Left ventricle myocardium inferior (tissue), 1 donor: Measurements from ENCODE around the gene NCLN. TPM values are rescaled to one million over a fixed set of nuclear protein-coding genes. Genes with fewer than 3 reads are reported as not detected.
A peak's percentile ranks its signal among the peaks of the same experiment; 100 is the strongest.

Source experiments
- DNase-seq: peaks from one replicate; pipeline ENCODE4 v3.0.0-alpha.2; 2020
- H3K27ac ChIP-seq: fragments of 200-600 bp; replicated peaks from 2 replicates; pipeline ENCODE4 v1.8.0; 2021
- H3K27me3 ChIP-seq: fragments of 200-600 bp; 2 replicates; pipeline ENCODE4 v1.8.0; 2021; ENCODE audit warnings: low read depth
- H3K36me3 ChIP-seq: fragments of 200-600 bp; 2 replicates; pipeline ENCODE4 v1.8.0; 2021
- H3K4me1 ChIP-seq: fragments of 200-600 bp; 2 replicates; pipeline ENCODE4 v1.8.0; 2021
- H3K4me3 ChIP-seq: fragments of 200-600 bp; 2 replicates; pipeline ENCODE4 v1.8.0; 2021; ENCODE audit warnings: mild to moderate bottlenecking, moderate library complexity
- H3K9me3 ChIP-seq: fragments of 200-600 bp; replicated peaks from 2 replicates; pipeline ENCODE4 v1.8.0; 2021
- CTCF ChIP-seq: fragments of 200-600 bp; IDR thresholded peaks from 2 replicates; pipeline ENCODE4 v1.8.0; 2021; ENCODE audit warnings: antibody characterized with exemption, mild to moderate bottlenecking, borderline replicate concordance
- intact Hi-C: fragments of 100-400 bp; cut with micrococcal nuclease; formaldehyde crosslinking; loops from one replicate; pipeline ENCODE4 v1.11.0; 2022
- total RNA-seq: library from RNA; stranded (reverse); fragmentation: NEBNext Ultra II Directional; extraction: Animal tissue kit (Norgen Biotek cat#: 25700); gene quantifications from one replicate; pipeline ENCODE4 v1.2.1, GENCODE V29; 2021
- donor health status: DM: no; HTN: yes; CAD: no; lungs with severe emphysema.

Gene NCLN
- total RNA-seq, 1 donor from 2014 or later, result 28.3 TPM

- no peak for DNase-seq
- no peak for TF ChIP-seq CTCF
- intact Hi-C loops, result no loop called here
- H3K36me3 ChIP-seq, result no peaks in the 10 kb centered on the region
- H3K27ac ChIP-seq, result no peak overlapping the region
- no peaks in the 10 kb centered on the region for H3K9me3 ChIP-seq
- H3K27me3 ChIP-seq, result no peaks in the 10 kb centered on the region
- H3K4me3 ChIP-seq, result no peak overlapping the region
- H3K4me1 ChIP-seq, result peaks cover 15% of the 10 kb centered on the region
Observed at GRCh38 chr19:3176715-3177501, 8.8 kb upstream of the NCLN start.

GRCh38 chr19:3178377-3178972 is 7.3 kb upstream of the NCLN start, which contains the start of gene S1PR4:
TSS of gene S1PR4 (plus strand) at chr19:3178769. CDS start at chr19:3178793, 24 bp downstream.
- no peaks in the 10 kb centered on the region for H3K36me3 ChIP-seq
- H3K9me3 ChIP-seq, result no peaks in the 10 kb centered on the region
- TF ChIP-seq CTCF, result no peak
- DNase-seq, result no peak
- H3K27me3 ChIP-seq, result no peaks in the 10 kb centered on the region
- H3K4me3 ChIP-seq, result peak within 1 kb of the TSS; percentile 33
- peak within 1 kb of the TSS; percentile 55 for H3K27ac ChIP-seq
- intact Hi-C loops, result no loop called here
- peaks cover 15% of the 10 kb centered on the region for H3K4me1 ChIP-seq

GRCh38 chr19:3178973-3179738 is 6.6 kb upstream of the NCLN start:
- intact Hi-C loops, result no loop called here
- DNase-seq, result no peak
- H3K27ac ChIP-seq, result peak overlapping the region; percentile 55
- H3K4me3 ChIP-seq, result peak overlapping the region; percentile 33
- no peak for TF ChIP-seq CTCF
- H3K36me3 ChIP-seq, result no peaks in the 10 kb centered on the region
- peaks cover 15% of the 10 kb centered on the region for H3K4me1 ChIP-seq
- no peaks in the 10 kb centered on the region for H3K27me3 ChIP-seq
- H3K9me3 ChIP-seq, result no peaks in the 10 kb centered on the region

- DNase-seq, result no peak
- H3K36me3 ChIP-seq, result no peaks in the 10 kb centered on the region
- H3K4me1 ChIP-seq, result peaks cover 16% of the 10 kb centered on the region
- intact Hi-C loops, result no loop called here
- H3K4me3 ChIP-seq, result peak overlapping the region; percentile 33
- H3K9me3 ChIP-seq, result no peaks in the 10 kb centered on the region
- H3K27me3 ChIP-seq, result no peaks in the 10 kb centered on the region
- TF ChIP-seq CTCF, result no peak
- no peak overlapping the region for H3K27ac ChIP-seq
Observed at GRCh38 chr19:3179739-3180293, 5.9 kb upstream of the NCLN start.
